Skeletal muscle satellite cell (primary cell): ENCODE measurements around the gene ZNF302.
"Not testable (repeated sequence)": the region's sequence is repeated elsewhere in the genome, so short reads cannot be mapped to it uniquely, and the experiment has no call there.

Source experiments
- H3K27me3 ChIP-seq: 2 replicates; pipeline ENCODE4 v1.7.0; 2013; ENCODE audit warnings: low read length; ENCODE audit not compliant: control insufficient read depth, insufficient read depth
- H3K36me3 ChIP-seq: 2 replicates; pipeline ENCODE4 v1.7.0; 2013; ENCODE audit warnings: mild to moderate bottlenecking, control low read depth, low read length; ENCODE audit not compliant: insufficient read depth
- H3K4me1 ChIP-seq: 2 replicates; pipeline ENCODE4 v1.7.0; 2013; ENCODE audit warnings: low read length; ENCODE audit not compliant: control insufficient read depth, insufficient read depth
- H3K4me2 ChIP-seq: 2 replicates; pipeline ENCODE4 v1.7.0; 2013; ENCODE audit warnings: mild to moderate bottlenecking, low read length
- H3K4me3 ChIP-seq: 2 replicates; pipeline ENCODE4 v1.7.0; 2013; ENCODE audit warnings: low read length
- H3K9ac ChIP-seq: 2 replicates; pipeline ENCODE4 v1.7.0; 2013; ENCODE audit warnings: mild to moderate bottlenecking, low read depth, low read length, moderate library complexity
- H3K9me3 ChIP-seq: replicated peaks from 2 replicates; pipeline ENCODE4 v1.7.0; 2013; ENCODE audit warnings: mild to moderate bottlenecking, control low read depth, low read length

The ZNF302 gene

GRCh38 chr19:34662919-34663318, 14.6 kb upstream of the ZNF302 start:
- H3K9me3 ChIP-seq: no peaks in the 10 kb centered on the region
- H3K9ac ChIP-seq: no peak overlapping the region
- H3K4me1 ChIP-seq: no peaks in the 10 kb centered on the region
- no peak overlapping the region for H3K4me2 ChIP-seq
- H3K4me3 ChIP-seq: no peak overlapping the region
- H3K27me3 ChIP-seq: no peaks in the 10 kb centered on the region
- H3K36me3 ChIP-seq: no peaks in the 10 kb centered on the region

DNA sequence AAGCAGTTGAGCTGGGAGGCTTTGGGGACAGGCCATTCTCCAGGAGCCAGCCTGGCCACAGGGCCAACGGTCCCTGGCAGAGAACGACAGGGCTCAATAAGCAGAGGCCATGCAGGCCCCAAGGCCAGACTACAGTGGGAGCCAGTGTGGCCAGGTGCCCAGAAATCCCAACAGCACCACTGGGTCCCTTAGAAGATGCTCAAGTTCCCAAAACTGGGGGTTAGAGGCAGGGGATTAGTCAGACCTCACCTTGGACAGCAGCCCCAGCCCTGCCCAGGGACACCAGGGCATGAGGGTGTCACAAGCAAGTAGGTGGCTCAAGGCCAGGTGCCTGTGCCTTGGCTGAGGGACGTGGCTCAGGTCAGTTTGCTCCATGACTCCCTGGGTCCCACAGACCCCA, 13.3 kb upstream of the ZNF302 start:
- Histone ChIP-seq H3K4me1 (no peaks in the 10 kb centered on the region), H3K9me3 (no peaks in the 10 kb centered on the region), H3K9ac (no peak overlapping the region), H3K36me3 (no peaks in the 10 kb centered on the region), H3K4me3 (no peak overlapping the region), H3K4me2 (no peak overlapping the region), H3K27me3 (no peaks in the 10 kb centered on the region)

GRCh38 chr19:34664870-34665269, 12.6 kb upstream of the ZNF302 start:
- Histone ChIP-seq H3K9ac (no peak overlapping the region), H3K36me3 (no peaks in the 10 kb centered on the region)

DNA sequence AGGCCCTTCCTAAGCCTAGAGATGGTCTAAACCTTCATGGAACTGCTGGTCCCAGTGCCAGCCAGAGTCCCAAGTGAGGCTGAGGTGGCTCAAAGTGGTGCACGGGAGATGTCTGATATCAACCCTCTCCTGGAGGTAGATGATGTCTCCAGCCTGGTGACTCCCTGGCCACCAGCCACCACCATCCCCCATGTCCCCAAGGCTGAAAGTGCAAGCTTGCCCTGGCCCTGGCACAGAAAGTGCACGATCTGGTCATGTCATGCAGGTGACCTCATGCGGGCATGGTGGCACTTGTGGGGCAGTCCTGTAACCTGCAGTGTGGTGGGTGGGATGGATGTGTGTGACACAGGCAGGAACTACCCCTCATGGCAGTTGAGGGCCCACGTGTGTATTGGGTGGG, 12.2 kb upstream of the ZNF302 start:
- H3K9ac ChIP-seq, H3K36me3 ChIP-seq, H3K27me3 ChIP-seq, H3K4me1 ChIP-seq, H3K4me2 ChIP-seq, H3K4me3 ChIP-seq, H3K9me3 ChIP-seq: not testable (repeated sequence)

More at GRCh38 chr19:34664870-34665269, 12.6 kb upstream of the ZNF302 start:
- Histone ChIP-seq H3K4me1 (no peaks in the 10 kb centered on the region), H3K4me3 (no peak overlapping the region), H3K9me3 (no peaks in the 10 kb centered on the region), H3K4me2 (no peak overlapping the region), H3K27me3 (no peaks in the 10 kb centered on the region)

DNA sequence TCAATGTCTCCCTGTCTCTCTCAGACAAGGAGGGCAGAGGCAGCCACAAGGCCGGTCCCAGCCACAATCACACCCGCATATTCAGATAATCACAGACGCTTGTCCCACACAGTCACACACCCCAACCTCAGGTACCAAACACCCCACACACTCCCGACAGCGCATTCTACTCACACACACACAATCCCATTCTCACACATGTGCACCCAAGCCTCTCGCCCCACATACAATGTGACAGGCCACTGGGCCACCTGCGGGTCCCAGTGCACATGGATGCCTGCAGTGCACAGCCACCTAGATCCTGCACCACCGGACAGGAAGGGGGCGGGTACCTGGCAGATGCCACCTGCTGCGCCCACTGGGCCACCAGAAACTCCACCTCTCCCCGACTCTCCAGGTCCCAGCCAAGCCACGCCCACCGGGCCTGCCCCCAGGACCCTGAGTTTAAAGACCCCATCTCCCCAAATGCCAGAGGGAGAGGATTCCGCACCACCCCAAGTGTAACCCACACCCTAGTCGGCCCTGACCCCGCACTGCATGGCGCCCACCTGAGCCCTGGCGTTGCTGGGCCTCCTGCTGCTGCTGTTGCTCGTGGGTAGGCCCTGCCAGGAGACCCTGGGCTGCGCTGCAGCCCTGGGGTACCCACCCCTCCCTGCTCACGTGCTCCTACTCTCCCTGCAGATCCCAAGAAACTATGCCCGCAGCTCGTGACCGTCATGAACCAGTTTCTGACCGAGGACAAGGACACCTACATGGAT, 11.1 kb upstream of the ZNF302 start:
- Histone ChIP-seq H3K4me3 (no peak overlapping the region), H3K4me2 (peak overlapping the region; percentile 86), H3K36me3 (no peaks in the 10 kb centered on the region), H3K4me1 (no peaks in the 10 kb centered on the region), H3K9me3 (no peaks in the 10 kb centered on the region), H3K27me3 (no peaks in the 10 kb centered on the region), H3K9ac (no peak overlapping the region)

- Histone ChIP-seq H3K27me3 (no peaks in the 10 kb centered on the region), H3K4me2 (peak overlapping the region; percentile 86), H3K9ac (peak overlapping the region; percentile 85), H3K4me1 (no peaks in the 10 kb centered on the region), H3K9me3 (no peaks in the 10 kb centered on the region), H3K36me3 (no peaks in the 10 kb centered on the region), H3K4me3 (peak overlapping the region; percentile 68)
These were observed 10.6 kb upstream of the ZNF302 start for GRCh38 chr19:34666958-34667265.

GRCh38 chr19:34667349-34668076, 10.0 kb upstream of the ZNF302 start:
- no peaks in the 10 kb centered on the region for H3K9me3 ChIP-seq
- no peaks in the 10 kb centered on the region for H3K27me3 ChIP-seq
- H3K4me3 ChIP-seq: peak overlapping the region; percentile 68
- H3K36me3 ChIP-seq: no peaks in the 10 kb centered on the region
- H3K4me2 ChIP-seq: peak overlapping the region; percentile 86
- H3K4me1 ChIP-seq: no peaks in the 10 kb centered on the region
- peak overlapping the region; percentile 85 for H3K9ac ChIP-seq

- not testable (repeated sequence) for H3K4me1 ChIP-seq, H3K4me3 ChIP-seq, H3K36me3 ChIP-seq, H3K27me3 ChIP-seq, H3K9me3 ChIP-seq
- Histone ChIP-seq H3K4me2 (peak overlapping the region; percentile 86), H3K9ac (peak overlapping the region; percentile 85)
These were observed 9.3 kb upstream of the ZNF302 start for GRCh38 chr19:34668077-34668689.

- H3K9me3 ChIP-seq, H3K4me2 ChIP-seq, H3K27me3 ChIP-seq, H3K4me3 ChIP-seq, H3K36me3 ChIP-seq, H3K4me1 ChIP-seq, H3K9ac ChIP-seq: not testable (repeated sequence)
These were observed 8.8 kb upstream of the ZNF302 start for GRCh38 chr19:34668690-34669089.

DNA sequence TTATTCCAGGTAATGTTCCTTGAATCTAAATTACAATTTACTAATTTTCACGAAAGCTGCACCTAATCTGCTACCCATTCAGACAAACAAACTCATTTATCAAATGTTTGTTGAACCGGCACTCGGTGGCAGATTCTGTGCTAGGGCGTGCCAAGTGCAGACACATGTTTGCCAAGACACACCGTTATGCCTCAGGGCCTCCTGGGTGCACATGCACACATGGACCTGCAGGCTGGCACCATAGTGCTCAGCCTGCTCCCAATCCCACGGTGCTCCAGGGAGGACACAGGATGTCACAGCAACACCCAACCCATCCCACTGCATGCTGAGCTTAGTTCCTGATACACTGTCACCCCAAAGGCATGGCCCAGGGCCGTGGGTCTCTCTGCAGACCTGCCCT, 8.2 kb upstream of the ZNF302 start:
- Histone ChIP-seq H3K27me3 (no peaks in the 10 kb centered on the region), H3K4me1 (no peaks in the 10 kb centered on the region), H3K4me2 (no peak overlapping the region), H3K9me3 (no peaks in the 10 kb centered on the region), H3K4me3 (no peak overlapping the region), H3K9ac (no peak overlapping the region), H3K36me3 (no peaks in the 10 kb centered on the region)

- no peaks in the 10 kb centered on the region for H3K27me3 ChIP-seq
- H3K9ac ChIP-seq: no peak overlapping the region
- peaks cover 6% of the 10 kb centered on the region for H3K4me1 ChIP-seq
- no peak overlapping the region for H3K4me3 ChIP-seq
- H3K9me3 ChIP-seq: no peaks in the 10 kb centered on the region
- no peaks in the 10 kb centered on the region for H3K36me3 ChIP-seq
- H3K4me2 ChIP-seq: no peak overlapping the region
These were observed 5.5 kb upstream of the ZNF302 start for GRCh38 chr19:34671972-34672371.

- Histone ChIP-seq H3K4me1 (peaks cover 11% of the 10 kb centered on the region), H3K27me3 (no peaks in the 10 kb centered on the region), H3K9ac (no peak overlapping the region), H3K4me2 (no peak overlapping the region), H3K9me3 (no peaks in the 10 kb centered on the region), H3K36me3 (peaks cover 2% of the 10 kb centered on the region), H3K4me3 (no peak overlapping the region)
These were observed 3.9 kb upstream of the ZNF302 start for GRCh38 chr19:34673590-34673989.
